GM18867 (cell line): Measurements from ENCODE around the gene SPON1.
"Not testable (repeated sequence)": the region's sequence is repeated elsewhere in the genome, so short reads cannot be mapped to it uniquely, and the experiment has no call there.

ENCODE experiments used
- ATAC-seq: cut with Tn5 transposase; IDR thresholded peaks from one replicate; pipeline ENCODE4 v1.9.1; 2021; ENCODE audit warnings: mild to moderate bottlenecking, moderate library complexity; ENCODE audit not compliant: unreplicated experiment

The SPON1 gene

GRCh38 chr11:13974631-13975030 lies 12.1 kb downstream of the SPON1 start:
- ATAC-seq, result no peak

GRCh38 chr11:13983081-13983751 lies 20.7 kb downstream of the SPON1 start:
- no peak for ATAC-seq

GRCh38 chr11:13984616-13985450 lies 22.3 kb downstream of the SPON1 start:
- no peak for ATAC-seq

GRCh38 chr11:13986695-13987094 lies 24.2 kb downstream of the SPON1 start:
- ATAC-seq, result not testable (repeated sequence)

- ATAC-seq, result not testable (repeated sequence)
Observed at GRCh38 chr11:13992158-13992856, 29.8 kb downstream of the SPON1 start.

GRCh38 chr11:13993096-13993765 lies 30.7 kb downstream of the SPON1 start:
- no peak for ATAC-seq

- no peak for ATAC-seq
Observed at GRCh38 chr11:13997881-13998280, 35.4 kb downstream of the SPON1 start.

- no peak for ATAC-seq
Observed at GRCh38 chr11:13999704-14000103, 37.2 kb downstream of the SPON1 start.

GRCh38 chr11:14001597-14001996 lies 39.1 kb downstream of the SPON1 start:
- no peak for ATAC-seq

GRCh38 chr11:14007566-14007965 lies 45.0 kb downstream of the SPON1 start:
- no peak for ATAC-seq

GRCh38 chr11:14010665-14011064 lies 48.1 kb downstream of the SPON1 start:
- no peak for ATAC-seq

GRCh38 chr11:14012846-14013245 lies 50.3 kb downstream of the SPON1 start:
- ATAC-seq, result no peak

- no peak for ATAC-seq
Observed at GRCh38 chr11:14015711-14016110, 53.2 kb downstream of the SPON1 start.

- no peak for ATAC-seq
Observed at GRCh38 chr11:14018441-14018840, 55.9 kb downstream of the SPON1 start.

- ATAC-seq, result no peak
Observed at GRCh38 chr11:14021738-14022137, 59.2 kb downstream of the SPON1 start.

GRCh38 chr11:14022251-14022650 lies 59.7 kb downstream of the SPON1 start:
- no peak for ATAC-seq

- no peak for ATAC-seq
Observed at GRCh38 chr11:14022821-14023220, 60.3 kb downstream of the SPON1 start.

GRCh38 chr11:14026961-14027360 lies 64.4 kb downstream of the SPON1 start:
- ATAC-seq, result no peak

- no peak for ATAC-seq
Observed at GRCh38 chr11:14027525-14027924, 65.0 kb downstream of the SPON1 start.

- no peak for ATAC-seq
Observed at GRCh38 chr11:14029440-14029839, 66.9 kb downstream of the SPON1 start.
